Stimulated activated CD8-positive, alpha-beta memory T cell treated with anti-CD3 and anti-CD28 coated beads, Interleukin-4, amount 100 ng/mL, for 48 hours (primary cell): Measurements from ENCODE around the gene SLC16A3.

Experiments used
- DNase-seq: peaks from one replicate; pipeline ENCODE4 v3.0.0-alpha.2; 2020

SLC16A3 gene

DNA sequence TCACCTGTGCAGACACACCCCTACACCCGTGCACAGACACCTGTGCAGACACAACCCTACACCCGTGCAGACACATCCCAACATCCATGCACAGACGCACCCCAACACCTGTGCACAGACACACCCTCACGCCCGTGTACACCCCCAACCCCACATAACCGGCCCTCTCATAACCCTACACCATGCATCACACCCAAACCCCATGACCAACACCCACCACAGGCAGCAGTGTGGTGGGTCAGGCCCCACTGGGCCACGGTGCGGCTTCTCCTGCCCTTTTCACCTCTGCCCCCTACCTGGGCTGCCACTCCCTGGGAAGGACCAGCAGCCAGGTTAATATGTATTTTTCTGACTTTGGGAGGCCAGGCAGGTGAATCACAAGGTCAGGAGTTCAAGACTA lies 4.2 kb upstream of the SLC16A3 start:
- DNase-seq: no peak

DNA sequence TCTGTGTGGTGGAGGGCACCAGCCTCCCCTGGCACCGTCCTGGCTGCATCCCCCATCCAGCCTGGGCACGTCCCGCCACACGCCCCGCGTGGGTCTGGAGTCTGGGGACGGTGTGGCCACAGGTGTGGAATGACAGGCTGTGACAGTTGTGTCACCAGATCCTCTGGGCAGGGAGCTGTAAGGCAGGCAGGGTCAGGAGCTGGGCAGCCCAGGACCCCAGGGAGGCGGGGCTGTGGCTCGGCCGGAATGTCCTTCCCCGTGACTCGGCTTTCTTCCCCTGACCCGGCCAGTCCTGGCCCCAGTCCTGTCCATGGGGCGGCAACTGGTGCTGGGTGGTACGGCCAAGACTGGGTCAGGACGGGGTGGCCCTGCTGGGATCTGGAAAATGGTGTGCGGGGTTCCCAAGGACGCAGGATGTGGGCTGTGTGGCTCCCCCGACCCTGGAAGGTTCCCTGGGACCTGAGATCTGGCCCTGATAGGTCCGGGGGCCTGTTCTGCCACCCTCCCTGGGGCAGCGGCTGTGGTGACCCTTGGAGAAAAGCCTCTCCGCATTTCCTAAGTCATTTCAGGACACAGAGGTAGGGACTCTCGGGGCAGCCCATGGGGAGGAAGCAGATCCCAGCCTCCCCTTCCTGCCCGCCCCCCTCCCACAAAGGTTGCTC lies 3.3 kb upstream of the SLC16A3 start:
- no peak for DNase-seq

DNA sequence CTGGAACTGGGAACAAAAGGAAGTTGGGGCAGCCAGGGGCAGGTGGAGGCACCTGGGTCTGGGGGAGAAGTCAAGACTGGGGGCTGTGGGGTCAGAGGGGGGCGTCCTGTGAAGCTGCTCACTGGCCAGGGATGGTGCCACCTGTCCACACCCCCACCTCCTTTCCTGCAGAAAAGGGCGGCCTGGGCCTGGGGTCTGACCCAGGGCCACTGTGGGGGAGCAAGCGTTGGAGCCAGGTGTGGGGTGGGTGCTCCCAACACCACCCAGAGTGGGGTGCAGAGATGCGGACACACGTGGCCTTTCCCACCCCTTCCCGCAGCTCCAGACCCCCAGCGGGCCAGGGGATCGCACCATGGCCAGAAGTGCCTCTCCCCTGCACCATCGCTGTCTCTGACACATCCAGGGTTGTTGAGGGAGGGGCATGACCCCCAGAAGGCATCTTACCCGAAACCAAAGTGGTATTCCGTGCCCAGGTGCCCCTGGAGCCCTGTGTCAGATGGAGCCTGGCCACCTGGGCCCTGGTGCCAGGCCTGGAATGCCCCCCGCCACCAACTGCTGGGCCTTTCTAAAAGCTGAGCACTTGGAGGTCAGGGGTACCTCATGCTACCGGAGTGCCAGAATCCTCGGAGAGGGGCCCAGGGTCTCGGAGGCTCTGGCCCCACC lies 2.6 kb upstream of the SLC16A3 start:
- no peak for DNase-seq

DNA sequence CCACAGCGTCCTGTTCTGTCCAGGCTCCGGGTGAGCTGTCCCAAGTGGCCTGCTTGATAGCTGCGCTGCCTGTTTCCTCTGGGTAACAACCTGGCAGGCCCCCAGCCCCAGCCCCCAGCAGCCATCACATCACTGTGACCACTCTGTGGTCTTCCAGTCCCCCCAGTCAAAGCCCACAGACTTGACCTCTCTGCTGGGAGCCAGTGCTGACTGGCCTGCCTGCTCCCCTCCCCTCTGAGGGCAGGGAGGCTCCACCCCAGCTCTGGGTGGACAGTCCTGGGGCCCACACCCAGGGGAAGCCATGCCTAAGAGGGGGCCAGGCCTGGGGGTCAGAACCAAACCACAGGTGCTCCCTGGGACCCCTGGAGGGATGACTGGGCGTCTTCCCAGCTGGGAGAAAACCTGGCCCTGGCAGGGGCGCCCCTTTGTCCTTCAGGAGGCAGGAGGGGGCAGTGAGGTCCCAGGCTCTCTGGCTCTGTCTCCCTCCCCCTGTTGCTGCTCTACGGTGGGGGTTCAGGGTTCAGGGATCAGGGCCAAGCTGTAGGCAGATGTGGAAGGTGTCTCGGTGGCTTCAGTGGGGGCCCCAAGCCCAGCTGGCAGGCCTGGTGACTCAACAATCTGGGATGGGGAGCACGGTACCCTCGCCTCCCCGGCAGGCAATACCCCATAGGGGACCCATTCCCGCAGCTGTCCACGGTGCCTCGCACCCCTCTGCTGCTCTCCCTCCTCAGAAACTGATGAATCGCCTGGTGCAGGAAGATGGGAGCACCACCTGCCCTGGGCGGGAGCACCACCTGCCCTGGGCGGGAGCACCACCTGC lies 1.8 kb upstream of the SLC16A3 start:
- no peak for DNase-seq

DNA sequence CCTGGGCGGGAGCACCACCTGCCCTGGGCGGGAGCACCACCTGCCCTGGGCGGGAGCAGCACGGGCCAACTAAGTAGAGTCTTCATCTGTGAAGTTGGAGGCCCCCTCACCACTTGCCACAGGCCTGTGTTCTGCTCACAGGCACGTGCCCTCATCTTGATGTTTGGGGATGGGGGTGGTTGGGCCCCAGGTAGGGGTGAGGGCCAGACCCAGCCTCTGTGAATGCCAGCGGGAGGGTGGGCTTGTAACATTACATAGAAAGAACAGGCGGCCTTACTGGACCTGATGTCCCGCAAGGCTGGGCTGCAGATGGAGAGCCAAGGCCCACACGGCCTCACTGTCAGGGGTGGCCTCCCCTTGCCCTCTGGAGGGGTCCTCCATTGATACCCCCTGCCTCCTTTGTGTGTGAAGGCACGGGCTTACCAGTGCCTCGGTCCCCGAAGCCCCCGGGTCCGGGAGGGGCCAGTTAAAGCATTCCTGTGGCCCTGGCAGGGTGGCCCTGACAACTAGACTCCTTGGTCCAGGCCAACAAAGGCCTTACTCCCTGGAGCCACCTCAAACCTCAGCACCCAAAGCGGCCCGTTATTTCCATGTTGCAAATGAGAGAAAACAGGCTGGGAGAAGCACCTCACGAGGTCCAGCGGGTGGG lies 1.1 kb upstream of the SLC16A3 start:
- DNase-seq: no peak

DNA sequence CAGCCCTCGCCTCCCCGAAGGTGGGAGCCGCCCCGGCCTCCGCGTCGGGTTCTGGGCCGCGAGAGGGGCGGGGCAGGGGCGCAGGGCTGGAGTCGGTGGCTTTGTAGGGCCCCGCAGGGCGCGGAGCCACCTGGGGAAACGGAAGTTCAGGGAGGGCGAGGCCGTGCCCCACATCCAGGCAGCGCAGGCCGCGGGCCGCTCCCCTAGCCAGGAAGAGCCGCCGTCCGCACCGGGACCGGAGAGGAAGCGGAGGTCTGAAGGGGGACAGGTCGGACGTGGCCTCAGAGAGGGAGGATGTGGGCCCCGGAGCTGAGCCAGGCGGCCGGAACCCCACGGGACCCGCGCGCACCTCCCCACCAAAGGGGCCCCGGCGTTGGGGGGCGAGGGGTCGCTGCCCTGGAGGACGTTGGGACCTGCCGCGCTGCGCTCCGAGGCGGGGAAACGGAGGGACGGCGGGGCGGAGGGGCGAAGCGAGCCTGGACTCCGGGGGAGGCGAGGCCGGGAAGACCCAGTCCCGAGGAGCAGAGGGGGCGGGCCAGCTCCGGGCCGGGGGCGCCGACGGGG lies 482 bp upstream of the SLC16A3 start:
- peak; percentile 73 for DNase-seq

DNA sequence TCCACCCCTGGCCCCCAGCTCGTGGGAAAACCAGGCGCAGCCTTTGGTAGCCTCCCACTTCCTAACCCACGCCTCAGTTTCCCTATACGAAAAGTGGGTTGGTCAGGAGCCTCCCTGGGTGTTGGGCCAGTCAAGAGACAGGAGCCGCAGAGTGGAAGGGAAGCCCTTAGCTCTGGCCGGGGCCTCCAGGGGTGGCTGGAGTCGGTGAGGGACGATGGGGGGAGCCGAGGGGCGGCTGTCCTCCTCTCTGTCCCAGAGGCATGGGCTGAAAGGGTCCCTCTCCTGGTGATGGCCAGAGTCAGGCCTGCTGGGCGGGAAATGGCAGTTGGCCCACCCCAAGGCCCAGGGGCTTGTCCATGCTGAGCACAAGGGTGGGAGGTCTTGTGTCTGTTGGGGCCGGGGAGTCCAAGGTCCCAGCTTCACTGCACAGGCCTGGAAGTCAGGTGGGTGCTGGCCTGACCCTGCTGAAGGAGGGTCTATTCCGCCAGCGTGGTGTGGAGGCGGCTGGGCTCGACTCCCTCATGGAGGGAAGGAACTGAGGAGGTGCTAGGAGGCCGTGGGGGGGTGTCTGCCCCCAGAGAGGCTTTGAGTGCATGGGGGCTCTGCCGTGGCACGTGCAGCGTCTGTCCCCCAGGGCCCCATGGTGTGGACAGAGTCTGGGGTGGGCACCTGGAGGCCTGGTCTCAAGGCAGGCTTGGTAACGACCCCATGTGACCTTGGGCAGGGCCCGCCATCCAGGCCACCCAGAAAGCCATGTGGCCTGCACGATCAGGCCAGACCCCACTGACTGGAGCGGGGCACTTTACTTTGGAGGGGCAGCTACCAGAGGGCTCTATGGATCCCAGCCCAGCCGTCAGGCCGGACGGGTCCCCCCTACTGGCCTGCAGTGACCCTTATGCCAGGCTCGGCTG lies 1.1 kb downstream of the SLC16A3 start:
- peak; percentile 28 for DNase-seq

DNA sequence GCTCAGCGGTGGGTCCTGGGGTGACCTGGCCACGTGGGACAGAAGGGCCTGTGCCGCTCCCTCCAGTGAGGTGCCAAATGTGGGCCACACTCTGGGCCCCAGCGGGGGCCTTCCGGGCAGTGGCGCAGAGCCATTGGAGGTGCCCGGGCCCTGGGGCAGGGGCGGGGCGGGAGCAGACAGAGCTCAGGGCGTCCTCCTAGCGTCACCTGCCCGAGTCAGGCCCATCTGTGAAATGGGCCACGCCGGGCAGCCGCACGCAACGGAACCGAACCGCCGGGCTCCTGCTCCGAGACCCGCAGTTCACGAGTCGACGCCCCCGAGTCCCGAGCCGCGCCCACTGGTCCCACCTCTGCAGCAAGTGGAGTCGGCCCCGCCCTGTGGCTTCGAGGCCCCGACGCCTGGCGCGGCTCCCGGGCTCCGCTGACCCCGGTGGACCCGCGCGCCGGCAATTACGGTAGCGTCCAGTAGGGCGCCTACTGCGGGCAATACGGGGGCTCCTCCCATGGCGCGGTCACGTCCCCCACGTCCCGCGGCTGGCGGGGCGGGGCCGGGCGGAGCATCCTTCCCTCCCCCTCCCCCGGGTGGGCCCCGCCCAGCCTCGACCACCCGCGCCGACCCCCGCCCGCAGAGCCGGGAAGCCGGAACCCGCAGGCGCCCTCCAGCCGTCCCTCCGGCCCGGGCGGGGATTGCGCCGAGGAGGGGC lies 1.9 kb downstream of the SLC16A3 start:
- DNase-seq: peak; percentile 83

DNA sequence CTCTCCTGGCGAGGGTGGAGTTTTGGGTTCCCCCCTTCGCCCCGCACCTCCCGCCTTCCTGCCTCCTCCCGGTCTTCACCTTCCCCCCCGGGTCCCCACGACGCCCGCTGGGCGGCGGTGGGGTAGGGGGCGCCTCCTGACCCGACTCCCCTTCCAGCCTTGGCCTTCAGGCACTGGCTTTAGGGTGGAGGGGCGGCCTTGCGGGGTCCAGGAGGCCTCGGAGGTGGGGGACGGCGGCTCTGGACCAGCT lies 2.4 kb downstream of the SLC16A3 start:
- no peak for DNase-seq

DNA sequence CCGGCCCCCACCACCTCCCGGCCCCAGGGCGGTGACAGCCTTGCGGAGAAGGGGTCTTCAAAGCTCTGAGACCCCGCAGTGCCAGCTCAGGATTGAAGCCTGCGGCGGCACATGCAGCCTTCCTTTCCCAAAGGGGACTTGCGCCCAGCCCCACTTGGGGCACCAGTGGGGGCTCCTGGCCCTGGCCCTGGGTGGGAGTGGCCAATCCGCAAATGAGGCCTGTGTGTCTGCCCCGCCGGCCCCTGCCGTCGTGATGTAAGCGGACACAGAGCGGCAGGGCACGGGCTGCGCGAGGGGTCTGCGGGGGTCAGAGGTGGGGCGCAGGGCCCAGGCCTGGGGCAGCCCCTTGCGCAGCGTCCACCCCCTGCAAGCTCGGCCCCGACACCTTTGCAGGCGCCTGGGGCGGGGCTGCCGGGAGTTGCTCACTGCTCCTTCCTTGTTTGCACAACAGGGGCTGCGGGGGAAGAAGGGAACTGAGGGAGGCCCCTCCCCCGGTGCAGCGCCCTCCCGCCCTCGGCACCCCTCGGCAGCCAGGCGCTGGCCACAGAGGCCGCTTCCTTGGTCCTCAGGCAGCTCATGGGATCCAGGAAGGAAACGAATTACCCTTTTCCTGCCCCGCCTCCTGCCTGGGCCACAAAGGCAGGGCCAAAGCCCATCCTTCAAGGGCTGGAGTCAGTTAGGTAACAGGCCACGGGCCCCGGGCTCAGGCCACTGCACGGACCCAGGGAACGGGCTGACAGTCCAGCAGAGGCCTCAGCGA lies 2.9 kb downstream of the SLC16A3 start:
- peak; percentile 60 for DNase-seq

DNA sequence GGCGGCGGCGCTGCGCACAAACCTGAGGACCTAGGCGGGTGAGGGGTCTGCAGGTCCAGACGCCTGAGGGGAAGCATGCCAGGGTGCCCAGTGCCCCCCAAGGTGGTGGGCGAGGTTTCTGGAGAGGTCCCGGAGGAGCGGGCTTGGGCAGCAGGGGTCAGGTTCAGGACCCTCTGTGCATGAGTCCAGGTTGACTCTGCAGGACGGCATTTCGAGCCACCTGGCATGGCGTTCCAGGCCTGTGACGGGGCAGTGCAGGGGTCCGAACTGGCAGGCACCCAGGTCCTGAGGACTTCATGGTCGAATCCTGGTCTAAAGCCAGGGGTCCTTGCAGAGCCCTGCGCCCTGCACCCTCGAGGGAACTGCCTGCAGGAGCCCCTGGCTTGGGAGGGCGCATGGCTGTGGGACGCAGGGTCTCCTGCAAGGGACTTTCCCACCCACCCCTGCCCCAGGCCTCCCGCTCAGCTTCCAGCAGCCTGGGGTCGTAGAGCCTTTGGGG lies 3.5 kb downstream of the SLC16A3 start:
- no peak for DNase-seq

DNA sequence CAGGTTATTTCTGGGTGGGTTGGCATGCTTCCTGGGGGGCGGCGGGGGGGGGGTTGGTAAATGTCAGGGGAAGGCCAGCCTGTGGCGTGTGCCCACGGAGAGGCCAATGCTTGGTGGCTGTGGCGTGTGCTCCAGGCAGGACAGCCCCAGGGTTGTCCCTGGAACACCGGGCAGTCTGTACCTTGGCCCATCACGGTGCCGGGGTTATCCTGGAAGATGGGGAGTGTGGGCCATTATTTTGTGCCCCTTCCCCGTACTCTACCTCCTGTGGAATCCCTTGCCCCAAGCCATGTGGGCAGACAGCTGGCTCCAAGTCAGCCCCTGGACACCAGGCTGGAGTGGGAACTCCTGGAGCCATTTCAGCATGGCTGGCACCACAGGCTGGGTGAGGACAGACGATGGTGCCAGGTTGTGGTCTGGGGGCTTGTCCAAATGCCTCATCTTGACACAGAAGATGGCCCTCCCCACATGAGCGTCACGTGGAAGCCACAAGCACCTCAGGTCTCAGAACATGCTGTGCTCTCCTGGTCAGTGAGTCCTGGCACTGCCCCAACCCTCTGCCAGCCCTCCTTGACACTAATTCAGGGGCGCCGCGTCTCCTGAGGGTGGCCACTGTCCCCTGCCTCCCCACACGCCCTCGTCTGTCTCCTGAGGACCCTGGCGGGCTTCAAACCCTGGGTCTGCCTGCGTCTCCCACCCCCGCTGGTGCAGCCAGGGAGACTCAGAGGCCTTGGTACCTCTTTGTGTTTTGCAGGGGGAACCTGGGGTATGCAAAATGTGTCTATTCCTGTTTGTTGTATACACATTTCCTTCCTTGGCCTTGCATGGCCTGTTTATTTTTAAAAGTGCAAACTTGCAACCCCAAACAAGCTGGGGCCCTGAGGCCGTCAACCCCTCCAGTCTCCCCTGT lies 4.3 kb downstream of the SLC16A3 start:
- DNase-seq: no peak

DNA sequence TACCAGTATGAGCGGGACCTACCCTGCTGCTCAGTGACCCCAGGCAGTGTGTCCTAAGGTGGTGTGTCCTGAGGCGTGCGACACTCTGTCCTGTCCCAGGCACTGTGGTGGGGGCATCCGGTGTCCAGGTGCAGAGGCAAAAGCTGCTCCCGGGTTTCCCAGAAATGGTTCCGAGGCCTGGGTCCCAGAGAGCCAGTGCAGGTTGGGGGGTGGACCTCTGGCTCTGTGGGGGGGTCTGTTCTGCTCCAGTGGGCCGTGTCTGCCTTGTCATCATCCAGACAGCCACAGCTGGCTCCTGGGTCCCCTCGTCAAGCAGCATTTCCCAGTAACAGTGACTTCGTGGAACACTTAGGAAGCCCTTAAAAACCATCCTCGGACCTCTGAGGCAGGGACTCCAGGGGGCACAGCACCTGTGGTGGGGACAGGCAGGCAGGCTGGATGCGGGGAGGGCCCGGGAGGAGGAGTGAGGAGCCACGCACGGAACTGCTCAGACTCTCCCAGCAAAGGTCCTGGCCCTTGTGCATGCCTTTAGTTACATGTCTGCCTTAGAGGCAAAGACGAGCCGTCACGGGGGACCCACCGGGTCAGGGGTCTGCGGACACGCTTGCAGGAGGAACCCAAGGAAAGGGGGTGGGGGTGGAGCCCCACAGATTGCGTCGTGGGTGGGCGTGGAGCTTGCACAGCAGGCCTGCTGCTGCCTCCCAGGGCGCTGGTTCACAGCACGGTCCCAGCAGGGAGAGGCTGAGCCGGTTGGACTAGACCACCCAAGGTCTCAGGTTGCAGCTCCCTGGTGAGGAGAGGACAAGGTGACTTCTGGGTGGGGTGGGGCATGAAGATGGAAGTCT lies 5.6 kb downstream of the SLC16A3 start:
- DNase-seq: peak; percentile 22

DNA sequence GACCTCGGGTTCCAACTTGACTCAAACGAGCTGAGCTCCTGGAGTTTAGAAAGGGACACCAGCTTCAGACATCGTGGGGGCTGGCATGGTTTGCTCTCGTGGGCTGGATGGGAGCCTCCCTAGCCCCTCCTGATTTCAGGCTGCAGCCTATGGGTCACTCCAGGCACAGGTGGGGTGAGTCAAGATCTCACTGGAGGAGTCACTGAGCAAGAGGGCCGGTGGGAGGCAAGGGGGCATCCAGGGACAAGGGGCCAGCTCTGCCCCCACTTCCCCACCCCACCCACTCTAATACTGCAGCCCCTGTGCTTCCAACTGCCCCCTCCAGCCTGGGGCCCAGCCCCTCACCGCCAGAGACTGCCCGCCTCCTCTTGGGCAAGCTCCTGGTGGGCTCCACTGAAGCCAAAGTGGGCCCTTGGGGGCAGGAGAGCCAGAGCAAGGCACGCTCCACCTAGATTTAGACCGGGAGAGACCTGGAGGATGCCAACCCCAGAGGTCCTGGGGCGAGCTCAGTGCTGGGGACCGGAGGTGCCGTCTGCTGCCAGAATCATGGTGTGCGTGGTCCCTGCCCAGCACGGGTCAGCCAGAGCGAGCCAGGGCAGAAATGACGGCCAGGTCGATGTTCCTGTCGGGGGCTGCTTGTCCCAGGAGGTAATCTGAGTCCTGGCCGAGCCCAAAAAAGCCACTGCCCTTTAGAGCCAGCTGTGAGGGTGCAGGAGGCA lies 6.4 kb downstream of the SLC16A3 start:
- DNase-seq: no peak

DNA sequence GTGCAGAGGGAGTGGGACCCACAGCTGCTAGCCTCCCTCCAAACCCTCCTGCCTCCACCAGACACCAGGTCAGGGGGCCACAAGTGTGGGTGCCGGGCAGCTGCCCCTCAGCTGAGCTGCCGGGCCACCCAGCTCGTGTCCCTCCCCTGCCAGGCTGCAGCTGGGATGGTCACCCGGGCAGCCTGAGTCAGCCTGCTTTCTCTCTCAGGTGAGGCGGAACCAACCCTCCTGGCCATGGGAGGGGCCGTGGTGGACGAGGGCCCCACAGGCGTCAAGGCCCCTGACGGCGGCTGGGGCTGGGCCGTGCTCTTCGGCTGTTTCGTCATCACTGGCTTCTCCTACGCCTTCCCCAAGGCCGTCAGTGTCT lies 6.9 kb downstream of the SLC16A3 start:
- no peak for DNase-seq

DNA sequence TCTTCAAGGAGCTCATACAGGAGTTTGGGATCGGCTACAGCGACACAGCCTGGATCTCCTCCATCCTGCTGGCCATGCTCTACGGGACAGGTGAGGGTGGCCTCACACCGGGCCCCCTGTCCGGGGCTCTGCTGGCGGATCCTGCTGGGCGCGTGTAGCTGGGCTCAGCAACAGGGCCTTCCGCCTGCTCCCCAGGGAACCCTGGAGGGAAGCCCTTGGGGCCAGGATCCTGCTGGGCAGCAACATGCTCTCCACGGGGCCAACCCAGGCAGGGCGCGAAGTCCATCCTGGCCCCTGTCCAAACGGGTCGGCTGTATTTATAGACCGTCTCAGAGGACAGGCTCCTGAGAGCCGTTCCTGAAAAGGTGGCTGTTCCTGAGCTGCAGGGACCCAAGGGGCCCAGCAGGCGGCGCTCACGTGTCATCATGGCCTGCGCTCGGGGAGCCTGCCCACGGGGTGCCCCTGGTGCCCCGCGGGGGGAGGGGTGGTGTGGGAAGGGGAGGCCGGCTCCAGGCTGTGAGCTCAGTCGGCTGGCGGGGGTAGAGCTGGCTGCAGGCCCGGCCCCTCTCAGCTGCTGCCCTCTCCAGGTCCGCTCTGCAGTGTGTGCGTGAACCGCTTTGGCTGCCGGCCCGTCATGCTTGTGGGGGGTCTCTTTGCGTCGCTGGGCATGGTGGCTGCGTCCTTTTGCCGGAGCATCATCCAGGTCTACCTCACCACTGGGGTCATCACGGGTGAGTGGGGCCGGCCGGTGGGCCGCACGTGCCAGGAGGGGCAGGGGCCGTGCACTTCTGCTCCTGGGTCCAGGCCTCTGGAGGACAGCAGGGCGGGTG lies 7.5 kb downstream of the SLC16A3 start:
- DNase-seq: peak; percentile 79
